Thoracic aorta (tissue), 2 donors: ENCODE measurements around the gene ABTB2. TPM values are rescaled to one million over a fixed set of nuclear protein-coding genes. Genes with fewer than 3 reads are reported as not detected.

Experiments
- ATAC-seq: fragments of 150-250 bp; one replicate; pipeline ENCODE4 v1.8.0; 2017; ENCODE audit warnings: low read depth; ENCODE audit not compliant: insufficient number of reproducible peaks, low FRiP score
- DNase-seq: peaks from one replicate; pipeline ENCODE4 v3.0.0-alpha.2; 2020; ENCODE audit warnings: low spot score
- H3K27ac ChIP-seq, 2 donors: fragments of 200-600 bp; sonication (generic); 1 replicate in 1 of 2; 2 replicates in 1 of 2; pipeline ENCODE4 v1.5.1; 2016; ENCODE audit warnings: mild to moderate bottlenecking in 2 of 2, moderate library complexity in 2 of 2
- H3K27me3 ChIP-seq: fragments of 200-600 bp; sonication (generic); replicated peaks from 2 replicates; pipeline ENCODE4 v1.6.0; 2016; ENCODE audit warnings: mild to moderate bottlenecking; ENCODE audit not compliant: insufficient read depth
- H3K36me3 ChIP-seq: fragments of 200-600 bp; sonication (generic); one replicate; pipeline ENCODE4 v1.5.1; 2016
- H3K4me1 ChIP-seq, 2 donors: fragments of 200-600 bp; sonication (generic); 1 replicate in 1 of 2; 2 replicates in 1 of 2; pipeline versions ENCODE4 v1.5.1 to v1.6.0; 2016; ENCODE audit warnings: low read depth in 2 of 2, mild to moderate bottlenecking in 1 of 2; ENCODE audit not compliant: control insufficient read depth in 1 of 2
- H3K4me3 ChIP-seq: fragments of 200-600 bp; sonication (generic); 2 replicates; pipeline ENCODE4 v1.5.1; 2016; ENCODE audit warnings: mild to moderate bottlenecking
- H3K9me3 ChIP-seq: fragments of 200-600 bp; sonication (generic); 2 replicates; pipeline ENCODE4 v1.5.1; 2016
- total RNA-seq, 2 donors: library from RNA; depleted of rRNA; stranded (reverse); fragments of >200 nt; gene quantifications; one replicate each; pipeline versions ENCODE4 v1.1.0 to v1.2.3, GENCODE V29; 2016
- TF ChIP-seq, protein P1 (sequence below): fragments of 200-600 bp; sonication (generic); IDR thresholded peaks from one replicate; pipeline ENCODE4 v1.5.1; 2019; ENCODE audit warnings: antibody characterized with exemption

Gene ABTB2
- total RNA-seq, 2 donors from 2014 or later, result 12.3 to 31.0 TPM

- Histone ChIP-seq H3K27me3 (no peaks in the 10 kb centered on the region), H3K27ac (no peak overlapping the region), H3K4me1 (no peaks in the 10 kb centered on the region), H3K9me3 (no peaks in the 10 kb centered on the region), H3K4me3 (no peak overlapping the region), H3K36me3 (peaks cover 17% of the 10 kb centered on the region)
- TF ChIP-seq, protein P1, sequence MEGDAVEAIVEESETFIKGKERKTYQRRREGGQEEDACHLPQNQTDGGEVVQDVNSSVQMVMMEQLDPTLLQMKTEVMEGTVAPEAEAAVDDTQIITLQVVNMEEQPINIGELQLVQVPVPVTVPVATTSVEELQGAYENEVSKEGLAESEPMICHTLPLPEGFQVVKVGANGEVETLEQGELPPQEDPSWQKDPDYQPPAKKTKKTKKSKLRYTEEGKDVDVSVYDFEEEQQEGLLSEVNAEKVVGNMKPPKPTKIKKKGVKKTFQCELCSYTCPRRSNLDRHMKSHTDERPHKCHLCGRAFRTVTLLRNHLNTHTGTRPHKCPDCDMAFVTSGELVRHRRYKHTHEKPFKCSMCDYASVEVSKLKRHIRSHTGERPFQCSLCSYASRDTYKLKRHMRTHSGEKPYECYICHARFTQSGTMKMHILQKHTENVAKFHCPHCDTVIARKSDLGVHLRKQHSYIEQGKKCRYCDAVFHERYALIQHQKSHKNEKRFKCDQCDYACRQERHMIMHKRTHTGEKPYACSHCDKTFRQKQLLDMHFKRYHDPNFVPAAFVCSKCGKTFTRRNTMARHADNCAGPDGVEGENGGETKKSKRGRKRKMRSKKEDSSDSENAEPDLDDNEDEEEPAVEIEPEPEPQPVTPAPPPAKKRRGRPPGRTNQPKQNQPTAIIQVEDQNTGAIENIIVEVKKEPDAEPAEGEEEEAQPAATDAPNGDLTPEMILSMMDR, result no peak
- ATAC-seq (no peak), DNase-seq (no peak)
Observed at GRCh38 chr11:34167961-34168360, 189.8 kb downstream of the ABTB2 start.

DNA sequence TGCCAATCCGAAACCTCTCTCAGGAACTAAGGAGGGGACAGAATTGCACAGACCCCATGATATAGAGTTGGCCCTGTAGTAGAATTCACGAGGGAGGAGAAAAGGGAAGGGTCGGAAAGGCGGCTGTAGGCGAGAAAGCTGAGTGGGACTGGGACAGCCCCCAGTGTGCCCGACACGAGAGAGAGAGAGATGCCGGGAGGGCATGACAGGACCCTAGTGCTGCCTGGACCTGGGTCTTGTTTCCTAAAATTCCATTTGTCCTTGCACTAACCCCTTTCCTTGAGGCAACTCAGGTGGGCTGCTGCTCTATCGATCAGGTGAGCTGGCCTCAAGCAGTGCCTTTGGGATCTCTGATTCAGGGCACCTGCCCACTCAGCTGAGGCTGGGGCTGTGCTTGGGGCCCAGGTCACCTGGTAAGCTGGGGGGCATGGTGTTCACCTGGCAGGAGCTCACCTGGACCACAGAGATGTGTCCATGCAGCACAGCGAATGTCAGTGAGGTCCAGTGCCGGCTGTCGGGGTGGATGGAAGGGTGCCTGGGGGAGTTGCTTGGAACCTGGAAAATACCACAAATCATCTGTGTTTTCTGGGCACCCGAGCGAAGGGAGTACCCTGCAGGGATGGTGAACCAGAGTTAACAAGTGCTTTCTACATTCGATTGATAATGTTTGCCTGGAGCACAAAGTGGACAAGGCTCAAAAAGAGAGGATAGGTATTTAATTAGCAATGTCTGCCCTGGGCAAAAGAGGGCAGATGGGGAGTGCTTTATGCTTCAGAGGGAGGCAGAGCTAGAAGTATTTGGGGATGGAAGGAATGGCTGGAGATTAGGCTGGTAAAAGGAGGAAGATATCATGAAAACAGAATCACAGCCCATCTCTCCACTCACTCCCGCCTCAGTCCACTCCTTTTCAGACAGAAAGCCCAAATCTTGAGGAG, 190.7 kb downstream of the ABTB2 start:
- Histone ChIP-seq H3K9me3 (no peaks in the 10 kb centered on the region), H3K27me3 (no peaks in the 10 kb centered on the region), H3K4me1 (no peaks in the 10 kb centered on the region), H3K36me3 (peaks cover 22% of the 10 kb centered on the region), H3K27ac (no peak overlapping the region), H3K4me3 (no peak overlapping the region)
- TF ChIP-seq, protein P1, result no peak
- DNase-seq, result no peak
- peak; percentile 29 for ATAC-seq

GRCh38 chr11:34165786-34166555, 191.8 kb downstream of the ABTB2 start:
- no peak overlapping the region for H3K4me3 ChIP-seq
- ATAC-seq, result no peak
- DNase-seq, result no peak
- no peaks in the 10 kb centered on the region for H3K4me1 ChIP-seq
- peaks cover 22% of the 10 kb centered on the region for H3K36me3 ChIP-seq
- H3K27me3 ChIP-seq, result no peaks in the 10 kb centered on the region
- no peak overlapping the region for H3K27ac ChIP-seq
- H3K9me3 ChIP-seq, result no peaks in the 10 kb centered on the region
- TF ChIP-seq, protein P1, result no peak

- ATAC-seq (no peak), DNase-seq (no peak)
- Histone ChIP-seq H3K36me3 (peaks cover 22% of the 10 kb centered on the region), H3K4me3 (no peak overlapping the region), H3K4me1 (no peaks in the 10 kb centered on the region), H3K27me3 (no peaks in the 10 kb centered on the region), H3K9me3 (no peaks in the 10 kb centered on the region), H3K27ac (no peak overlapping the region)
- TF ChIP-seq, protein P1, result no peak
Observed at GRCh38 chr11:34165121-34165520, 192.7 kb downstream of the ABTB2 start.

GRCh38 chr11:34162856-34163255, 195.0 kb downstream of the ABTB2 start:
- peaks cover 31% of the 10 kb centered on the region for H3K36me3 ChIP-seq
- no peak overlapping the region for H3K4me3 ChIP-seq
- ATAC-seq, result no peak
- no peaks in the 10 kb centered on the region for H3K27me3 ChIP-seq
- no peaks in the 10 kb centered on the region for H3K9me3 ChIP-seq
- peaks cover 0 to under 1% of the 10 kb centered on the region in 2 donors for H3K4me1 ChIP-seq
- H3K27ac ChIP-seq, result no peak overlapping the region
- DNase-seq, result no peak
- TF ChIP-seq, protein P1, result no peak
